NCI-H1092 (cell line): ENCODE measurements around the gene RPL18A.

Source experiments
- DNase-seq: peaks from one replicate; lab custom pipeline; 2025; lab: John Stamatoyannopoulos, UW

The RPL18A gene

GRCh38 chr19:17859533-17860330 is at the start of gene RPL18A:
RPL18A (plus strand) TSS chr19:17859910; CDS start chr19:17859957, 47 bp downstream.
- peak; percentile 100 for DNase-seq

DNA sequence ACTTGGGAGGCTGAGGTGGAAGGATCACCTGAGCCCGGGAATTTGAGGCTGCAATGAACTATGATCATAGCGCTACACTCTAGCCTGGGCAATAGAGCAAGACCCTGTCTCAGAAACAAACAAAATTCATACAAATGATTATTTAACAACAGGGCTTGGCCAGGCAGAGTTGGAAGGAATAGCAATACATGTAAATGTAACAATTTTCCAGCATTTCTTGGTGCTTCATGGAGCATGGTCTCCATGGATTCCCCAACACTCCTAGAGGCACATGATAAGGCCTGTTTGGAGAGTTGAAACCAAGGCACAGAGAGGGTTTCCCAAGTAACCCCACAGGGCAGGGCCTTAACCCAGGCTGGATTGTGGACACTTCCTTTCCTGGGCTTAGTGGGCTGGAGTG is 48.6 kb upstream of the RPL18A start:
- no peak for DNase-seq

DNA sequence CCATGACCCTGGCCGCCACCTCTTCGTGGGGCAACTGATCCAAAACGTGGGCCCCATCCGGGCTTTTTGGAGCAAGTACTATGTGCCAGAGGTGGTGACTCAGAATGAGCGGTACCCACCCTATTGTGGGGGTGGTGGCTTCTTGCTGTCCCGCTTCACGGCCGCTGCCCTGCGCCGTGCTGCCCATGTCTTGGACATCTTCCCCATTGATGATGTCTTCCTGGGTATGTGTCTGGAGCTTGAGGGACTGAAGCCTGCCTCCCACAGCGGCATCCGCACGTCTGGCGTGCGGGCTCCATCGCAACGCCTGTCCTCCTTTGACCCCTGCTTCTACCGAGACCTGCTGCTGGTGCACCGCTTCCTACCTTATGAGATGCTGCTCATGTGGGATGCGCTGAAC is 48.0 kb upstream of the RPL18A start:
- DNase-seq = no peak

GRCh38 chr19:17812099-17812498 is 47.6 kb upstream of the RPL18A start:
- DNase-seq = no peak

GRCh38 chr19:17817668-17818363 is 41.9 kb upstream of the RPL18A start:
- DNase-seq = no peak

GRCh38 chr19:17821190-17821589 is 38.5 kb upstream of the RPL18A start, which contains the start of gene INSL3:
INSL3 (minus strand) TSS chr19:17821519; CDS start chr19:17821506, 13 bp downstream.
- no peak for DNase-seq

DNA sequence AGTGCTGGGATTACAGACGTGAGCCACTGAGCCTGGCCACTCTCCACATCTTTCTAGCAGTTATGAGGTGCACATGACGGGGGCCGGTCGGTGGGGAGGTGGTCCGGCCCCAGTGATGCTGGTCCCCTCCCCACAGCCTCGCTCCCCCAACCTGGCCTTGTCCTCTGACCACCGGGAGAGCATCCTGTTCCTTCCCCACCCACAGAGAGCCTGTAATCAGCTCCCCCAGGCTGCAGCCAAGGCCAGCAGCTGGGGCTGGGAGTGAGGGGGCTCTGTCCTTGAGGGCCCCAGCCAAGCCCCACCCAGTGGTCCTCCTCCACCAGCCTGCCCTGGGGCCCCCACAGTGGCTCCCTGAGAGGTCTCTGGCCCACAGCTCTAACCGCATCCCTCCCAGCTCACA is 35.4 kb upstream of the RPL18A start:
- no peak for DNase-seq

GRCh38 chr19:17826508-17827056 is 33.1 kb upstream of the RPL18A start:
- no peak for DNase-seq

DNA sequence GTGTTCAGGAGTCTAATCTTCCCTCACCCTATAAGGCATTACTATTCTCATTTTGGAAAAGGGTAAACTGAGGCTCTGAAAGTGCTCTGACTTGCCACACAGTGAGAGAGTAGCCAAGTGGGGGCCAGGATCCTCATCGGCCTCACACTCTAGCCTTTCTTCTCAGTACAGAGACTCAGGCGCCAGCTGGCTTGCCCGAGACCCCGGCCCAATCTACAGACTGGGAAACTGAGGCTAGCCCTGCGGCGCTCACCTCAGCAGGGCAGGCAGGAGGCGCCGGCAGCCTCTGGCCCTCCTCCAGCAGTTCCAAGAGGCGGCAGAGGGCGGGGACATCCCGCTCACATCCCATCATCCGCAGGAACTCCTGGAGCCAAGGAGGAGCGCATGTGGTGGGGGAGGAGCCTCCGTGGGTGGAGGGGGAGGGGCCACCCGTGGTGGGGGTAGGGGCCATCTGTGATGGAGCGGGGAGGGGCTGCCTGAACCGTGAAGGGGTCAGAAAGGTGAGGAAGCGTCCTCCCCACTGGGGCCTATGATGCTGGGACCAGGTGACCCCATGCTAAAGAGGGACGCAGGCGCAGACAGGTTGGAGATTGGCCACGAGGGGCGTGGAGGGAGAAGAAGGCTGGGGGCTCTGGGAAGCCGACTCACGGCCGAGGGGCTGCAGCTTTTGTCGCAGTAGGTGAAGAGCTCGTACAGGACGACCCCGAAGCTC is 29.7 kb upstream of the RPL18A start:
- DNase-seq = peak; percentile 9

DNA sequence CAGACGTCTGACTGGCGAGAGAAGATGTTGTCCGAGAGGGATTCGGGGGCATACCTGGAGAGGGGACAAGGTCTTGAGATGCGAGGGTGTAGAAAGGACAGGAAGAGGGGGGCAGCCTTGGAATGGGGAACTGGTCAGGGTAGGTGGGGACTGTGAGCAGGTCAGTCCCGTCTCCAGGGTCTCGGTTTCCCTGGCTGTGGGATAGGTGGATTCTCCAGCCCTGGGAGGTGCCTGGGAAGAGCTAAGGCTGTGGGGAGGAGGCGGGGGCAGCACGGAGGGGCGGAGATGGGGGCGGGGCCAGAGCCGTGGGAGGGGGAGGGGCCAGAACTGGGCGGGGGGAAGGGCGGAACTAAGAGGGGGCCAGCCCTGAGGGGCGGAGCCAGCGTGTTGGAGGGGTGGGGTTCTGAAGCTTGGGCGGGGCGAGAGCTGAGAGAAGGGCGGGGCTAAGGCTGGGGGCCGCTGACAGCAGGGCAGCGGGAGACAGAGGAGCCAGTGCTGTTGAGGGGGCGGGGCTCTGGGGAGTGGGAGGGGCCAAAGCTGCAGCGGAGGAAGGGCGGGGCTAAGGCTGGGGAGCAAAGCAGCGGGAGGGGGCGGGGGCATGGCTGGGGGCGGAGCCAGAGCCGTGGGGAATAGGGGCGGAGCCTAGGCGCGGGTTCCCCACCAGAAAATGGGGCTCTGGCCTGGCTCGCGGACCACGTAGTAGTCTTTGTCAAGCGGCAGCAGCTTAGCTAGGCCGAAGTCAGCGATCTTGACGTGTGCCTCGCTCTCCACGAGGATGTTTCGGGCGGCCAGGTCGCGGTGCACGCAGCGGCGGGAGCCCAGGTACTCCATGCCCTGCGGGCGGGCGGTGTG is 28.9 kb upstream of the RPL18A start:
- DNase-seq = peak; percentile 60

- no peak for DNase-seq
Measured at GRCh38 chr19:17831419-17831888, 28.3 kb upstream of the RPL18A start.

- no peak for DNase-seq
Measured at GRCh38 chr19:17832443-17833208, 27.1 kb upstream of the RPL18A start.

DNA sequence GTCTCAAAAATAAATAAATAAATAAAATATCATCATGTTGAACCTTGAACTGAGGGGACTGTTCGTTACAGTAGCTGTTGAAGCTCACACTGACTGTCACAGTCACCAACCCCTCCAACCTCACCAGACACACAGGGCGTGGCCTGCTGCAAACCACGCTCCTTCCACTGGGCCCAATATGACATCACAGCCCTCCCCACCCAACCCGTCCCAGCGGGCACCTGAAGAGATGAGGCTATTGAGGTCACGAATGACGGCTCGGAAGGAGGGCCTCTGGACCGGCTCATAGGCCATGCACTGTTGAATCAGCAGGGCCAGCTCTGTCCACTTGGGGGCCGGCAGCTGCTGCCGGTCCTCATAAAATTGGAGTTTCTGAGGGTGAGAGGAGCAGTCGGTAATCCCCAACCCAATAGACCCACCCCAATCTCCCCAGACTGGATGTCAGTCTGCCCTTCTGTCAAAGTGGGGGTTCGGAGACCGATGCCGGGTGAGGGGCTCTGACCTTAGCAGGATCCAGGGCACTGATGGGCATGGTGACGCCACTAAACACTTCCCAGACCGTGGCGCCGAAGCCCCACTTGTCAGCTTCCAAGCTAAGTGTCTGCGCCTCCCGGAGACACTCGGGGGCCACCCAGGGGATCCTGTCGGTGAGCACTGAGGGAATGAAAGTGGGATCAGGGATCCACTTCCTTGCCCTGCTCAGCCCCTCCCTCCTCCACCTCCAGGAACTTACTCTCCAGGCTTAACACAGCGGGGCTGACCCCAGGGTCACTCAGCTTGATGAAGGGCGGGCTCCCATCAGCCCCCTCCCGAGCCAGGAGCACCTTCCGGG is 25.1 kb upstream of the RPL18A start:
- DNase-seq = no peak

- no peak for DNase-seq
Measured at GRCh38 chr19:17835182-17836006, 24.3 kb upstream of the RPL18A start.

GRCh38 chr19:17836530-17836929 is 23.2 kb upstream of the RPL18A start:
- no peak for DNase-seq

GRCh38 chr19:17837972-17838371 is 21.7 kb upstream of the RPL18A start:
- no peak for DNase-seq

DNA sequence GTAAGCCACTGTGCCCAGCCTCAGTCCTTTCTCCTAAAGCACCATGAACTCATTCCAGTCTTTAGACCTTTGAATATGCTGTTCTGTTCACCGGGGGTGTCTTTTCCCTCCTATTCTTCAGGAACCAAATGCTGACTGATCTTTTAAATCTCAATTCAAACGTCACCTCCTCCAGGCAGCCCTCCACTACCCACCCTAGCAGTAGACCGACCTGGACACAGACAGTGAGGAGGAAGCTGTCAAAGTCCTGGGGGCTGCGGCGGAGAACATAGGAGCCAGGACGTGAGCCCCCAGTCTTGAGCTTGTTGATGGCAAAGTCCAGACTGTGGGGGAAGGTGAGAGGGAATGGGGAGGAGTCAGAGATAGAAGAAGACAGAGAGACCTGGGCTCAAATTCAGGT is 19.7 kb upstream of the RPL18A start:
- DNase-seq = no peak

- no peak for DNase-seq
Measured at GRCh38 chr19:17841371-17841809, 18.3 kb upstream of the RPL18A start.
